HG02798 (cell line): Measurements from ENCODE around the gene CACNB4.
"Not testable (repeated sequence)": the region's sequence is repeated elsewhere in the genome, so short reads cannot be mapped to it uniquely, and the experiment has no call there.

Experiments
- ATAC-seq: cut with Tn5 transposase; IDR thresholded peaks from one replicate; pipeline ENCODE4 v1.9.1; 2021; ENCODE audit warnings: mild to moderate bottlenecking; ENCODE audit not compliant: unreplicated experiment, poor library complexity

Gene CACNB4

DNA sequence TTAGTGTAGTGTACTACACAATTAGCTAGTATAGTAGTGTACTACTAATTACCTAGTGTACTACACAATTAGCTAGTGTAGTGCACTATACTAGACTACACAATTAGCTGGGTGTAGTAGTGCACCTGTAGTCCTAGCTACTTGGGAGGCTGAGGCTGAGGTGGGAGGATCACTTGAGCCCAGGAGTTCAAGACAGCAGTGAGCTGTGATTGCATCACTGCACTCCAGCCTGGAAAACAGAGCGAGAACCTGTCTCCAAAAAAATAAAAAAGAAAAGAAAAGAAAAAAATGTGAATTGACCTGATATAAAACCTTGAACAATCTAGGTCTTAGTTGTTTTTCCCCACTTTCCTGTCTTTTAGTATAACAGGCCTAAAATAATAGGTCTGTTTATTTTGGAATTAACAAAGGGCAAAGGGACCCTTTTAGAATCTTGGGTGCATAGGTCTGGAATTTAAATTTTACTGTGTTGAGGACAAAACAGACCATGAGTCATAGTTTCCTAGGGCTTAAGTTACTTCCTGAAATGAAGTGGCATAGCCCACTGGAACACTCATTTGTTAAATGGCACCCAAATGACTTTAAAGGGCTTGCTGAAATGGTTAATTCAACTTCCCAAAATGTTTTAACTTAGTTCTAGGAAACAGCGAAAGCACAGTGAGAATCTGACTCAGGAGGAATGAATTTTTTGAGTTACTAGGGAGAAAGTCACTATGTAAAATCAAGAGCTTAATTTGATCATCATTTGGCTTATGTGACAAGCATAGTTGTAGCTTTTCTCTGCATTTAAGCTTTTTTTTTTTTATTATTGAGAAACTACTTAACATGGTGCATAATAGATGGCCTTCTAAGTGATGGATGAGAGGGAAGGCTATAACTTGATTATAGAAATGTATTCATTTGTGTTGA lies 219.9 kb downstream of the CACNB4 start:
- ATAC-seq = no peak

DNA sequence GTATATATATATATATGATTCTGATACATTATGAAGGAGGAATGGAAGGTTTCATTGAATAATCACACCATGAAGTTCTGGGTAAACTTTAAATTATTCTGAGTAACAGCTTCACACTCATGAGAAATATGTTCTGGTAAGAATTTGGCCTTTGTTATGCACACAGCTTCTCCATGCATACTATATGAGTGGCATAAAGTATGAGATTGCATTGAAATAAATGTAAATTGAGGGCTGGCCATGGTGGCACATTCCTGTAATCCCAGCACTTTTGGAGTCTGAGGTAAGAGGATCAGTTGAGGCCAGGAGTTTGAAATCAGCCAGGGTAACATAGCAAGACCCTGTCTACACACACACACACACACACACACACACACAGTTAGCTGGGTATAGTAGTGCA lies 220.6 kb downstream of the CACNB4 start:
- ATAC-seq = no peak

DNA sequence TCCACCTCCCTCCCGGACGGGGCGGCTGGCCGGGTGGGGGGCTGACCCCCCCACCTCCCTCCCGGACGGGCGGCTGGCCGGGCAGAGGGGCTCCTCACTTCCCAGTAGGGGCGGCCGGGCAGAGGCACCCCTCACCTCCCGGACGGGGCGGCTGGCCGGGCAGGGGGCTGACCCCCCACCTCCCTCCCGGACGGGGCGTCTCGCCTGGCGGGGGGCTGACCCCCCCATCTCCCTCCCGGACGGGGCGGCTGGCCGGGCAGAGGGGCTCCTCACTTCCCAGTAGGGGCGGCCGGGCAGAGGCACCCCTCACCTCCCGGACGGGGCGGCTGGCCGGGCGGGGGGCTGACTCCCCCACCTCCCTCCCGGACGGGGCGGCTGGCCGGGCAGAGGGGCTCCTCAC lies 223.2 kb downstream of the CACNB4 start:
- ATAC-seq = not testable (repeated sequence)

DNA sequence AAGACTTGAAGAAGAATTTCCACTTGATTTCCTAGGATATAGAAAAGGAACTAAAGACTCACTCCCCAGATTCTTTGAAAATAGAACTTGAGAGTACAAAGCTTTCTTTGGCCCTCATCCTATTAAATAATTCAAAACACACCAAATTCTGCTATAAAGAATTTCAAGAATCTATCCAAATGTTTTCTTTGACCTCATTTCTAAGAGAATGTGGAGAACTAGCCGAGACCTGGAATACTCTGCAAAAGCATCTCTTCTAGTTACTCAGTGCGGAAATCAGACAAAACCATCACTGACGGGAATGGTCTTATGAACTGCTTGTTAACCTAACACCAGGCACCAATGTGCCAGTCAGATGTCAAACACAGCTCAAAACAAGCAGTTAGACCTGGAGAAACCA lies 226.4 kb downstream of the CACNB4 start:
- no peak for ATAC-seq

DNA sequence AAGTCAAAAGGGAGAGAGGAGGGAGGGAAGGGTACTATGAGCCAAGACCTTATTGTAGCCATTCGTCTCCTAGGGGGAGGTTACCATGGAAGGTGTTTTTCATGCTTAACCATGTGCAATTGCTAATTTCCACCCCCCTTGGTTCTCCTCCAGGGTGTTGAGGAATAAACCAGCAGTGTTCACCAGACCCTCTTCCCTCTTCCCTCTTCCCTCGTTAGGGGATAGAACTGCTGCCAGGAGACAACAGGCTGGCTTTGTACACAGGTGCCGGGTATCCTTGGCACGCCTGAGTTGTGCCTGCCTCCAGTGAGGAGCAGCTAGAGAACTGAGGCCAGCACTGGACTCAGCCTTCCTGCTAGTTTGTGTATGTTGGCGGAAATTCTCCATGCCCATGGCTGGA lies 229.6 kb downstream of the CACNB4 start:
- no peak for ATAC-seq

DNA sequence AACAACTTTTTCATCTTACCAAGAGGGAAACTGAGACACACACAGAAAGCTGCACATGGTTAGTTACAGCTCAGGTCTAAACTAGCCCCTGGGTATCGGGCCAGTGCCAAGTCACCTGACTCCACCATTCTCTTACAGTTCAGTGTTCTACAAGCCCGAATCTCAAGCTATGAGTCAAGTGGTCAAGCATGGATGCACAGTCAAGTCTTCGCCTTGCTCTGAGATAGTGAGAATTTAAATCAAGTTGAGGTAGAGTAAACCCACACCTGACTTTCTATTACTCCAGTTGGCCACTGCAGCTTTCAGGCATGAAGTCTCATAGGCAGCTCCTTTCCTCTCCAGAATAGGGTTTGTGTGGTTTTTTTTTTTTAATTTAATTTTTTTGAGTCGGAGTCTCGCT lies 236.1 kb downstream of the CACNB4 start:
- ATAC-seq = peak; percentile 99

DNA sequence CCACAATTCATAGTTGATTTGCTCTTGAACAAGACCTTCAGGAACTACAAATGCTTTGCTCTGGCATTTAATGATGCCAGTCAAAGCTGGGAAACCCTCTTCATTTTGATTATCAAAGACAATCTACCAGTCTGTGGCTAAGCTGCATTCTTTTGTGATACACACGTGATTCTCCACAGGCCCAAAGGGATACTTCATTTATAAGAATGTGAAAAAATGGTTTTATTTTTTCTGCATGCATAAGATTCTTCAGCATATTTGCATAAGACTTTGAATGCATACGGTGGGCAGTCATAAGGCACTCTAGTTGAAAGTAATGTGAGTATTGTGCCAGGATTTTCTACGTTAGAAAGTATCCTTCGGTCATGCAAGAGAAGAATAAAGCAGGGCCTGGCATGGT lies 237.7 kb downstream of the CACNB4 start:
- no peak for ATAC-seq

DNA sequence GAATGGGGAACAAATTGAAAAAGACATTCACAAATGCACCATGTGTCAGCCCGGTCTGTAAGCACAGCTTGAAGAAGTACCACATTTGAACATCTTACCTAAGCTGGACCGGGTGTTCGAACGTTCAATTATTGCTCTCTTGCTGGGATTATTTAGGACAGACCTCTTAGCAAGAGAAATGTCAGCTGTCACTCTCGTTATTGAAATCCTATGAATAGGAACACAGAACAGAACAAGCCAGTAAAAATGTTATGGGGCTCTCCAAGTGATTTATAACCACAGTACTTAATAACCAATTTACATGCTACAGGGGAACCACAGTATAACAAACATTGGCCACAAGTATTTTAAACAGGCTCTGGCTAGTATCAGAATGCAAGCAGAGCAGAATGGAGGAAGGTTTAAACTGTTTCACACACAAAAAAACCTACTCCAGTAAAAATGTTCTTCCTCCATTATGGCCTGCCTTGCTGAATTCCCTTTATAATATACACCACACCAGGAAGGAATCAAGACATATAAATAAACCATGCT lies 238.2 kb downstream of the CACNB4 start:
- ATAC-seq = no peak

DNA sequence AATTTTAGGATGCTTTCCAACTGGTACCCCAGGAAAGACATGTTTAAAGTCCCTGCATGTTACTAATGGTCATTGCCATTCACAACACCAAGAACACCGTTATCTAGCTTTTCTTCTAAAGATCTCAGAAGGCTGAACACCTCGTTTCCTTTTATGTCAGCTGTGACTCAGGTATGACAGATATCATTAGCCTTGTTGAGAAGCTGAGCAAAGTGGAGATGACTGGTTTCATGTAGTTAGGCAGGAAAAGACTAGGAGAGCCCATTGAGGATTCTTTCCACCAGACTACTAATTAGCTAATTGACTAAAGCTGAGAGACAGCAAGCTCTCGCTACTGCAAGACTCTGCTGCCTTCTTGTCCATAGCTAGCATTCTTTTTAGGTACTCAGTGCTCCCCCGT lies 238.6 kb downstream of the CACNB4 start:
- no peak for ATAC-seq

DNA sequence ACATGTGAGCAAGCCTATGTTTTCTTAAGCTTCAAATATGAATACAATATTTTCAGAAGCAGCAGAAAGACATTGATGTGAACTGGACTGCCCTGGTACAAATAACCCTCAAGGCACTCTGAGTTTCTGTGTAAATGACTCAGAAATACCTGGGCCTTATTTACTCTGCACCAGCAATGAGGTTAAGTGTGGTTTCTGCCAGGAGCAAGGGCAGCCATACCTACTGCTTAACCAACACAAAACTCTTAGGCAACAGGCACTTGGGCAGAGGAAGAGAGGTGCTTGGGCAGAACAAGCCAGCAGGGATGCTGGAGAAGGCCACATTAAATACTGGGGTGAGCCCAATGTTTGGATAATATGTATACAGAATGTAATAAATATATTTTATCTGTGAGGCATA lies 241.2 kb downstream of the CACNB4 start:
- ATAC-seq = no peak

DNA sequence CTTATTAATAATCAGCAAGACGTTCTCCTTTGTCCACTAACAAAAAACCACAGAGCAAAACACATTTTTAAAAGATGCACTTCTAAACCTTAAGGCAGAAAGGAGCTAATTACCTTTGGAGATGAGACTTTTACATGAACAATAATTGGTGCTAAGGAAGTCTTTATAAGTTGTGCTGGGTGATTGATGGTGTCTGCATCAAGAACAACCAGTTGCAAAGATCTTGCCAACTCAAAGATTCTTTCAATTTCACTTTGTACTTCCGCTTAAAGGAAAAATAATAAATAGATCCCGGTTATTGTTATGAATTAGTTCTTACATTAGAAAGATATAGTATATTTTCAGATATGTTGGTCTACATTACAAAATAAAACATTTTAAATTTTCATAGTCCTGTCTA lies 243.7 kb downstream of the CACNB4 start:
- no peak for ATAC-seq

DNA sequence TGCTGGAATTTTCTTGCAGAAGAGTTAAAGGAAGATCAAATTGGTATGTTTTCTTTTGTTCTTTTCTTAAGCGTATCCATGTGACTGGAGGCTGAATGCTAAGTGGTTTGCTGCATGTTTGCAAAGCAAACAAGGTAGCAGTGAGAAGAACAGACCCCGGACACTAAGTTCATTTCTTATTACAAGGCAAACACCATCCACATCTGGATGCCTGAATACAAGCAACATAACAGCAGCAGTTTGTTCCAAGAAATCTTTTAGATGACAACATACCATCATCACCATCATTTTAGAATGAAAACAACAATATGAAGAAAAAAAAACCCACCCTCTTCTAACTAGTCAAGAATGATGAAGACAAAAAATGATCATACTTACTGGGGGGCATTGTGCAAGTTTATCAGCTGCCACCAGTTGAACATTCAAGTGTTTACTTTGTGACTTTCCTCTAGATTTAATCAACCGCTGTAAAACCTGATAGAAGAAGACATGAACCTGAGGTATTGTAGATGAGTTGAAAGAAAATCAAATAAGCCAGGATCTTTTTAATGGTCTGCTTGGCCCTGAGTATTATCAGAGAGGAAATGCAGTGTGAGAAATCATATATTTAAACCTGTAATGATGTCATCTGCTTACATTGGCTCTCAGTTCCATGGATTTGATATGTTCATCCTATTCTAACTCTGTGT lies 245.6 kb downstream of the CACNB4 start:
- ATAC-seq = no peak

DNA sequence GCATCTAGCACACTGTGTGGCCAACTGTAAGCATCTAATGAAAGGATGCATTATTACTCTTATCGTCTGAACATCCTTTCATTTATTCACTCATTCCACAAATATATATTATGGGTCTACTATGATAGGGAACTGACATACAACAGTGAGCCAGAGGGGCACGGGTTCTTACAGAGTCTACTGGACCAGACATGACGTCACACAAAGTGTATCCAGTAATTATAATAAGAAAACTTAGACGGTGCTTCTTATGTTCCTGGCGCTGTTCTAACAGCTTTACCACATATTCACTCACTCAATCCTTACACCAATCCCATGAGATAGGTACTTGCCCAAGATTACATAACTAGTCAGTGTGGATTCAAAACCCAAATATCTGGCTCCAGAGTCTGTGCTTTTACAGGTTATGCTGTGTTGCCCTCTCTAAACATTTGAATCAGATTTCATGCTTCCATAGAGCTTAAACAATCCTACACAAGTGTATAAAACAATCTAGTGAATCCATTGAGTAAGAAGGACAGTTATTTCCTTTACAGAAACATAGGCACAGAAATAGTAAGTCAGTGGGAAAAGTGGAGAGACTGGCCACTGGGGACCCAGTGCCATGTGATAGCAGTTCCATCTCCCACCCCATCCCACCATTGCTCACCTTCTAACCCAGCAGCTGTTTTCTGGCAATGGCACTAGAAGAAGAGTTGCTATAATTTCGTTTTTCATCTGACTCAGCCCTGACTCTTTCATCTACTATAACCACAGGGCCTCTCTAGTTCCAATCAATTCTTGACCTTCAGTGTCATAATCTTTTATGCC lies 246.4 kb downstream of the CACNB4 start:
- no peak for ATAC-seq

DNA sequence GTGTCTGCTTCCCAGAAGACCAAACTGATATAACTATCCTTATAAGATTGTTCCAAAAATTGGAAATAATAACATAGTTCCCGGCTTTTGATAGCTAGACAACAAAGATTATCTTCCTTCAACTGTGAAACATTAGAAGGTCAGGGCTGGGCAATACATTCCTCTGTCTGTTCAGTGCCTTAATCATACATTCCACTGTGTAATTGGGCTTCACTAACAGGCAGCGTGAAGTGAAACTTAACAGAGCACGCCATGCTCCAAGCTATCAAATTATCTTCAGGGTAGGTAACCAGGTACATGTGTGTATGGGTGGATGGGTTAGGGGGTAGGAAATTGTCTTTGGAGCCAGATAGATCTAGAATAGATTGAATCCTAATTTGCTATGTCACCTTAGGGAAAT lies 247.1 kb downstream of the CACNB4 start:
- ATAC-seq = no peak

DNA sequence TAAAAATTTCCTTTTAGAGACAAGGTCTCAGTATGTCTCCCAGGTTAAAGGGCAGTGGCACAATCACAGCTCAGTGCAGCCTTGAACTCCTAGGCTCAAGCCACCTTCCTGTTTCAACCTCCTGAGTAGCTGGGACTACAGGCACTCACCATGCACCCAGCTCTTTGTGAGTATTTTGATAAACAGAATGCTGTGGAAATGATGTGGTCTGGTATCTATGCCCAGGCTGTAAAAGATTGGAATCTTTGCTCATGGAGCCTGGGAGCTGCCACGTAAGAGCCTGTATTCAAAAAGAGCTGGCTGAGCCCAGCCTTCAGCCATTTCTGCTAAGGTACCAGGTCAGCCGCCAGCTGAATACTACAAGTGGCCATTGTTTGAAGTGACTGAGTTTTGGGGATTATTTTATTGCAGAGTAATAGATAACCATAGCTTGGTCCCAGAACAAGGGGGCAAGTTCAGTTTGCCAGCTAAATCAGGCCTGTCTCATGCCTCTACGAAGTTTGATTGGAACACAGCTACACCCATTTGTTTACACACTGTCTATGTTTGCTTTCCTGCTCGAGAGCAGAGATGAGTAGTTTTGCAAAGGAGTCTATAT lies 249.3 kb downstream of the CACNB4 start:
- ATAC-seq = no peak

DNA sequence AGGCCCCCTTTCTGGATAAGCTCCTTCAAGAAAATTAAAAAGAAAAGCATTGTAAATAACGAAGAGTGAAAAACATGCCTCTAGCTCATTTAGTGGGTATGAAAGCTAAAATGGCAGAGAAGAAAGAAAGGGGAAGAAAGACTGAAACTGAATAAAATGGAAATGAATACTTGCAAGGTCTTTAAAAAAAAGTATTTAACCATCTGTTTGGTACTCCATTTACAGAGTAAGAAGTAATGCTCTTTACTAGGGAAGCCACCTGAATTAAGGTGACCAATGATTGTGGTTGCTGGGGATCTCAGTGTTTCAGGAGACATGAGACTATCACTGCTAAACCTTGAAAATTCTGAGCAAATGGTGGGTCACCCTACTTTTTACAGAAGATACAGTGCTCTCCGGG lies 253.0 kb downstream of the CACNB4 start:
- peak; percentile 61 for ATAC-seq

DNA sequence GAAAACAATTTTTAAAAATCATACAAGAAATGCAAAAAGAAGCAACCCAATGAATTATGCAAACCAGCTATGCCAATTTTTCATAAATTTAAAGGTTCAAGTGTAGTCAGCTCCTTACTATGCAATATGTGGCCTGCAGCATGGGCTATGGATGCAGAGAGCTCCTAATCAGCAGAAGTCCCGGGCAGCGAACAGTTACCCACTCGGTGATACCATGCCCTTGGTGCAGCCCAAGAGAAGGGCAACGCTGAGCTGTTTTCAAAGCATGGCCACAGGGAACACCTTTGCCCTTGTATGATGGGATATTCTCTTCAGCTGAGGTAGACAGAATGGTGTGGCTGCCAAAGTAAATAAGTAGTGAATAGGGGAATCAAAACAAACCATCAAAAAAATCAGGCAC lies 253.4 kb downstream of the CACNB4 start:
- ATAC-seq = no peak

DNA sequence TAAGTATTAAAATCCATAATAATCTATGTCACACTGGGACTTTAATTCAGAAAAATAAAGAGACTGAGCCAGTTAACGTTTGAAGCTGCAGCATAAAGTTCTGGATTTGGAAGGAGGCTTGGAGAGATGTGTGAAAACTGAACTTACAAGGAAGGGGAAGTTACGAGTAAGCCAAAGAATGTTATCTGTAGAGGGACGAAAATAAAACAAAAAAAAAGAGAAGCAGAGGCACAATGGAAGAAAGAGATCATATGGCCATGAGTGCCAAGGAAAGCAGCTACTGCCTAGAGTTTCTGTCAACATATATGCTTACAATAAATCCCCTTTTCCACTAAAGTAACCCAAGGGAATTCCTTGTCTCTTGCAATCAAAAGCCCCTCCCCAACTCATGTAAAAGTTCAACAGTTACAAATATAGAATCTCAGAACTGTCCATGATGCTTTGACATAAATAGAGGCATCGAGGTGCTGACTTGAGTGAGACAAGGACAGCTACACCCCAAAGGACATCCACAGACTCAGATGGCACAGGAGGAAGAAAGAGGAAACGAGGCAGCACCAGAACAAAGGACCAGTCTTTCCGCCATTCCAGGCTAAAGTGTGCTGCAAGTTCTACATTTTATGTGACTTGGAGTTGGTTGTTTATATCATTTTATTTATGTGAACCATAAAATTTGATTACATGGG lies 254.5 kb downstream of the CACNB4 start:
- ATAC-seq = no peak

DNA sequence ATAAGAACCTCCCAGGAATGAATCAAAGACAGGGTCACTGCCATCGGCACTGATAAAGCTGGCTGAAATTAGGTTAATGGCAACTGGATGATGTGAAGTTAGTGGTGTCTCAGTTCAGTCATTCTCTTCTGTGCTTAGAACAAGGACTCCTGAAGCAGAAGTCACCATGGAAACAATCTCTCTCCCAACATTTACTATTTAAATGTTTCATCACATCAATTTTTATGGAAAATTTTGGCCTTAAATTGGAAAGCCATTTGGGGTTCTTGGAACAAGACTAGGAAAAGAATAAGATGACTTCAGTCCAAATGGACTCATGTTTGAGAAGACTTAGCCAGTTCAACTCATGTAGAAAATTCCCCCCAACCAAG lies 255.2 kb downstream of the CACNB4 start:
- ATAC-seq = no peak
